Measurements from ENCODE around the gene ACVR1B. TPM values are rescaled to one million over a fixed set of nuclear protein-coding genes. Genes with fewer than 3 reads are reported as not detected.

The ACVR1B gene
- total RNA-seq, 1 experiment from 2014 or later = 13.4 TPM

GRCh38 chr12:51922762-51923505 is 28.6 kb upstream of the ACVR1B start:
- CTCF ChIA-PET = no interaction called here
- no peaks in the 10 kb centered on the region for H3K79me2 ChIP-seq (ENCODE audit: low read depth)
- H2AFZ ChIP-seq = no peak overlapping the region
- no peaks in the 10 kb centered on the region for H3K27me3 ChIP-seq (ENCODE audit: insufficient read depth, low read depth)
- H3K4me3 ChIP-seq = no peak overlapping the region
- intact Hi-C loops (cut with micrococcal nuclease; ENCODE audit: unreplicated experiment) = no loop called here
- H4K20me1 ChIP-seq (ENCODE audit: insufficient read depth) = no peaks in the 10 kb centered on the region
- H3K9me2 ChIP-seq (ENCODE audit: insufficient read depth) = no peaks in the 10 kb centered on the region
- H3K4me2 ChIP-seq = no peak overlapping the region
- no peaks in the 10 kb centered on the region for H3K4me1 ChIP-seq (replicated peaks; ENCODE audit: insufficient read depth)
- H3K9me3 ChIP-seq (ENCODE audit: insufficient read depth, low read depth) = no peaks in the 10 kb centered on the region
- no peaks in the 10 kb centered on the region for H3F3A ChIP-seq (ENCODE audit: insufficient read depth, low read depth)
- no TSS peak for BruUV-seq (replicated peaks)
- no peak for TF ChIP-seq EZH2 (IDR thresholded peaks at IDR 0.05; ENCODE audit: low read depth)
- TF ChIP-seq CTCF (conservative IDR thresholded peaks at IDR 0.05) = no peak
- POLR2A ChIA-PET (ENCODE audit: unreplicated experiment) = no interaction called here
- H3K36me3 ChIP-seq (ENCODE audit: low read depth) = no peaks in the 10 kb centered on the region
- H3K27ac ChIP-seq = no peak overlapping the region
- no peak for DNase-seq

- CTCF ChIA-PET = no interaction called here
- no peak overlapping the region for H3K27ac ChIP-seq
- H3K4me1 ChIP-seq (replicated peaks; ENCODE audit: insufficient read depth) = no peaks in the 10 kb centered on the region
- no peaks in the 10 kb centered on the region for H3K27me3 ChIP-seq (ENCODE audit: insufficient read depth, low read depth)
- H3K36me3 ChIP-seq (ENCODE audit: low read depth) = no peaks in the 10 kb centered on the region
- H3K9me3 ChIP-seq (ENCODE audit: insufficient read depth, low read depth) = no peaks in the 10 kb centered on the region
- no peaks in the 10 kb centered on the region for H3K79me2 ChIP-seq (ENCODE audit: low read depth)
- no peak overlapping the region for H3K4me2 ChIP-seq
- no peaks in the 10 kb centered on the region for H3K9me2 ChIP-seq (ENCODE audit: insufficient read depth)
- no peaks in the 10 kb centered on the region for H4K20me1 ChIP-seq (ENCODE audit: insufficient read depth)
- H3F3A ChIP-seq (ENCODE audit: insufficient read depth, low read depth) = no peaks in the 10 kb centered on the region
- TF ChIP-seq EZH2 (IDR thresholded peaks at IDR 0.05; ENCODE audit: low read depth) = no peak
- TF ChIP-seq CTCF (conservative IDR thresholded peaks at IDR 0.05) = peak; percentile 49
- H3K4me3 ChIP-seq = no peak overlapping the region
- DNase-seq = no peak
- intact Hi-C loops (cut with micrococcal nuclease; ENCODE audit: unreplicated experiment) = no loop called here
- no peak overlapping the region for H2AFZ ChIP-seq
- no TSS peak for BruUV-seq (replicated peaks)
- POLR2A ChIA-PET (ENCODE audit: unreplicated experiment) = no interaction called here
These were observed 27.8 kb upstream of the ACVR1B start for GRCh38 chr12:51923506-51924365.

- no peak overlapping the region for H3K4me3 ChIP-seq
- H3K4me2 ChIP-seq = no peak overlapping the region
- ChIA-PET CTCF (no interaction called here), POLR2A (ENCODE audit: unreplicated experiment) (no interaction called here)
- no peaks in the 10 kb centered on the region for H3K4me1 ChIP-seq (replicated peaks; ENCODE audit: insufficient read depth)
- H3K27me3 ChIP-seq (ENCODE audit: insufficient read depth, low read depth) = no peaks in the 10 kb centered on the region; the same call in 1 of the 2 replicates
- no peaks in the 10 kb centered on the region for H3F3A ChIP-seq (ENCODE audit: insufficient read depth, low read depth)
- H3K9me3 ChIP-seq (ENCODE audit: insufficient read depth, low read depth) = no peaks in the 10 kb centered on the region
- H3K9me2 ChIP-seq (ENCODE audit: insufficient read depth) = no peaks in the 10 kb centered on the region
- DNase-seq = no peak
- no peaks in the 10 kb centered on the region for H4K20me1 ChIP-seq (ENCODE audit: insufficient read depth)
- intact Hi-C loops (cut with micrococcal nuclease; ENCODE audit: unreplicated experiment) = no loop called here
- no peak for TF ChIP-seq CTCF (conservative IDR thresholded peaks at IDR 0.05)
- H3K79me2 ChIP-seq (ENCODE audit: low read depth) = no peaks in the 10 kb centered on the region
- no peak overlapping the region for H2AFZ ChIP-seq
- BruUV-seq (replicated peaks) = no TSS peak
- no peaks in the 10 kb centered on the region for H3K36me3 ChIP-seq (ENCODE audit: low read depth)
- H3K27ac ChIP-seq = no peak overlapping the region
These were observed 26.8 kb upstream of the ACVR1B start for GRCh38 chr12:51924551-51925319.

Measured in PC-9 (cell line).